Colonic mucosa (tissue), 4 donors: ENCODE data around the gene KRTAP10-3. TPM values are rescaled to one million over a fixed set of nuclear protein-coding genes. Genes with fewer than 3 reads are reported as not detected.

Experiments used
- DNase-seq: peaks from one replicate; pipeline ENCODE4 v3.0.0-alpha.2; 2020
- H3K27ac ChIP-seq: fragments of 200-600 bp; one replicate; pipeline ENCODE4 v1.8.0; 2021
- H3K27me3 ChIP-seq: fragments of 200-600 bp; one replicate; pipeline ENCODE4 v1.8.0; 2021
- H3K36me3 ChIP-seq: fragments of 200-600 bp; one replicate; pipeline ENCODE4 v1.8.0; 2021
- H3K4me1 ChIP-seq: fragments of 200-600 bp; one replicate; pipeline ENCODE4 v1.8.0; 2021; ENCODE audit warnings: mild to moderate bottlenecking
- H3K4me3 ChIP-seq: fragments of 200-600 bp; one replicate; pipeline ENCODE4 v1.8.0; 2021
- H3K9ac ChIP-seq, 2 donors: one replicate each; pipeline ENCODE4 v1.7.0; 2013; ENCODE audit warnings: control low read depth in 2 of 2, low read depth in 2 of 2, low read length in 2 of 2
- H3K9me3 ChIP-seq: fragments of 200-600 bp; one replicate; pipeline ENCODE4 v1.8.0; 2021
- intact Hi-C: fragments of 100-400 bp; cut with DNase I; formaldehyde crosslinking; loops from one replicate; pipeline ENCODE4 v1.14.1; 2022
- total RNA-seq, 2 donors: library from RNA; stranded (reverse); fragmentation: NEBNext Ultra II Directional in 1 of 2; extraction: Animal tissue kit (Norgen Biotek cat#: 25700) in 1 of 2; gene quantifications; one replicate each; pipeline ENCODE4 v1.2.1, GENCODE V29; 2021
- TF ChIP-seq, protein P1 (sequence below): fragments of 200-600 bp; IDR thresholded peaks from one replicate; pipeline ENCODE4 v1.8.0; 2022; ENCODE audit warnings: antibody characterized with exemption, mild to moderate bottlenecking
- donor health status: healthy.
- donor health status: DM: no; HTN: no; CAD: no.
- donor health status: DM: no; HTN: no; CAD: no.

KRTAP10-3 gene
- total RNA-seq, 2 donors from 2014 or later = not detected

DNA sequence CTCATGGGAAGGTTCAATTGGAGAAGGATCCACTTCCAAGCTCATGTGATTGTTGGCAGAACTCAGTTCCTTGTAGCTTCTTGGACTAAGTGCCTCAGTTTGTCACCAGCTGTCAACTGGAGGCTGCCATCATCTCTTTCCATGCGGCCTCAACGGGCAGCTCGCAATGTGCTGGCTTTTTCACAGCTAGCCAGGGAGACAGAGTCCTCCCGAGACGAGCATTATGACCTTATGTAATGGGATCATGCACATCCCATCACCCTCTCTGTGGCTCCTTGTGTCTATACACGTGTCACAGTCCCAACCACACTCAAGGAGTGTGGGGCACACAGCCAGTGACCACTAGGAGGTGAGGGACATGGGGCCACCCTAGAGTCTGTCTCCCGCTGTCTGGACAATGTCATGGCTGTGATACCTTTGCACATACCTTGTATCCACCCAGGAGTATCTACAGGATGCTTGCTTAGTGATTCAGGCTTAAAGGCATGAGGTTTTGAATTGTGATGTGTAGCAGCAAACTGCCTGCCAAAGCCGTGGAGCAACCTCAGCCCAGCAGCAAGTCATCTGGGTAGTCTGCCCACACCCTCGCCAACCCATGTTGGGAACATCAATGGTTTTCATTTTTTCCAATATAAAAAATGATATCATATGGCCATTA, 37.6 kb upstream of the KRTAP10-3 start:
- Histone ChIP-seq H3K27me3 (no peaks in the 10 kb centered on the region), H3K4me3 (no peak overlapping the region), H3K9ac (no peak overlapping the region), H3K27ac (no peak overlapping the region), H3K36me3 (no peaks in the 10 kb centered on the region), H3K9me3 (no peaks in the 10 kb centered on the region), H3K4me1 (no peaks in the 10 kb centered on the region)
- intact Hi-C loops = no loop called here
- TF ChIP-seq, protein P1, sequence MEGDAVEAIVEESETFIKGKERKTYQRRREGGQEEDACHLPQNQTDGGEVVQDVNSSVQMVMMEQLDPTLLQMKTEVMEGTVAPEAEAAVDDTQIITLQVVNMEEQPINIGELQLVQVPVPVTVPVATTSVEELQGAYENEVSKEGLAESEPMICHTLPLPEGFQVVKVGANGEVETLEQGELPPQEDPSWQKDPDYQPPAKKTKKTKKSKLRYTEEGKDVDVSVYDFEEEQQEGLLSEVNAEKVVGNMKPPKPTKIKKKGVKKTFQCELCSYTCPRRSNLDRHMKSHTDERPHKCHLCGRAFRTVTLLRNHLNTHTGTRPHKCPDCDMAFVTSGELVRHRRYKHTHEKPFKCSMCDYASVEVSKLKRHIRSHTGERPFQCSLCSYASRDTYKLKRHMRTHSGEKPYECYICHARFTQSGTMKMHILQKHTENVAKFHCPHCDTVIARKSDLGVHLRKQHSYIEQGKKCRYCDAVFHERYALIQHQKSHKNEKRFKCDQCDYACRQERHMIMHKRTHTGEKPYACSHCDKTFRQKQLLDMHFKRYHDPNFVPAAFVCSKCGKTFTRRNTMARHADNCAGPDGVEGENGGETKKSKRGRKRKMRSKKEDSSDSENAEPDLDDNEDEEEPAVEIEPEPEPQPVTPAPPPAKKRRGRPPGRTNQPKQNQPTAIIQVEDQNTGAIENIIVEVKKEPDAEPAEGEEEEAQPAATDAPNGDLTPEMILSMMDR = no peak
- no peak for DNase-seq

DNA sequence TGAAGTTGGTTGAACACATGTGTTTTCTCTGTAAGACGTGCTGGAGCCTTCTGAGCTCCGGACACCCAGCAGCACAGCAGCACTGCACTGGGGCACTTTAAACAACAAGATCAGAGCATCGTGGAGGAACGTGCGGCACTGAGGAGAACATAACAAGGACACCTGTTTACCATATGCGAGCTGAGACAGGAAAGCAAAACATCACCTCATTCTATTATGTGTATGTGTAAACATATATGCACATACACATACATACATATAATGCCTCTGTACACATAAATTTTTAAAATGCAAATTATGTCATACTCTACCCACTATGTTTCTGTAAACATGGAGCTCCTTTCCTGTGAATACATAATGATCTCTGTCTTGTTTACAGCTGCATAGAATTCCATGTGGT, 36.9 kb upstream of the KRTAP10-3 start:
- no peaks in the 10 kb centered on the region for H3K27me3 ChIP-seq
- H3K9ac ChIP-seq = no peak overlapping the region

DNA sequence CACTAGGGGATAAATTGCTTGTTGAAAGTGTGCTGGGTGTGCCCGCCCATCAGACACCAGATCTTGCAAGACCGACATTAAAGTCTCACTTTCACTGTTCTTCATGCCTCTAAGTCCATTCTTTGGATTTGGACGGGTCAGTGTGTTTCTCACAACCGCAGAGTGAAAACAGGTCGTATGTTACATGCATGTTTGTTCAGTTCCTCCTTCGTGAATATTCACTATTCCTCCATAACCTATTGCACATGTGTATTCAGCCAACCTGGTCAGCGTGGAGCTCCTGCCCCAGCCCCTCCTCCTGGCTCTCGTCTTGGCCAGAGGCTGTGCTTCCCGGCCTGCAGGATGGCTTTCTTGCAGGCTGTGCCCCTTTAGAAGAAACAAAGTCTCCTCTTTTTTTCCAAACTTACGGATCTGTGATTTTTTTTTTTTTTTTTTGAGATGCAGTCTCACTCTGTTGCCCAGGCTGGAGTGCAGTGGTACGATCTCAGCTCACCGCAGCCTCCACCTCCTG, 35.9 kb upstream of the KRTAP10-3 start:
- no peaks in the 10 kb centered on the region for H3K27me3 ChIP-seq
- no peak overlapping the region for H3K9ac ChIP-seq
- H3K27ac ChIP-seq = no peak overlapping the region
- TF ChIP-seq, protein P1 = no peak
- no peak for DNase-seq
- no peaks in the 10 kb centered on the region for H3K4me1 ChIP-seq
- H3K36me3 ChIP-seq = no peaks in the 10 kb centered on the region
- no peak overlapping the region for H3K4me3 ChIP-seq
- H3K9me3 ChIP-seq = no peaks in the 10 kb centered on the region
- intact Hi-C loops = no loop called here

More for the DNA sequence above, 36.9 kb upstream of the KRTAP10-3 start:
- Histone ChIP-seq H3K4me3 (no peak overlapping the region), H3K27ac (no peak overlapping the region), H3K9me3 (no peaks in the 10 kb centered on the region), H3K36me3 (no peaks in the 10 kb centered on the region), H3K4me1 (no peaks in the 10 kb centered on the region)
- TF ChIP-seq, protein P1 = no peak
- no peak for DNase-seq
- intact Hi-C loops = no loop called here

DNA sequence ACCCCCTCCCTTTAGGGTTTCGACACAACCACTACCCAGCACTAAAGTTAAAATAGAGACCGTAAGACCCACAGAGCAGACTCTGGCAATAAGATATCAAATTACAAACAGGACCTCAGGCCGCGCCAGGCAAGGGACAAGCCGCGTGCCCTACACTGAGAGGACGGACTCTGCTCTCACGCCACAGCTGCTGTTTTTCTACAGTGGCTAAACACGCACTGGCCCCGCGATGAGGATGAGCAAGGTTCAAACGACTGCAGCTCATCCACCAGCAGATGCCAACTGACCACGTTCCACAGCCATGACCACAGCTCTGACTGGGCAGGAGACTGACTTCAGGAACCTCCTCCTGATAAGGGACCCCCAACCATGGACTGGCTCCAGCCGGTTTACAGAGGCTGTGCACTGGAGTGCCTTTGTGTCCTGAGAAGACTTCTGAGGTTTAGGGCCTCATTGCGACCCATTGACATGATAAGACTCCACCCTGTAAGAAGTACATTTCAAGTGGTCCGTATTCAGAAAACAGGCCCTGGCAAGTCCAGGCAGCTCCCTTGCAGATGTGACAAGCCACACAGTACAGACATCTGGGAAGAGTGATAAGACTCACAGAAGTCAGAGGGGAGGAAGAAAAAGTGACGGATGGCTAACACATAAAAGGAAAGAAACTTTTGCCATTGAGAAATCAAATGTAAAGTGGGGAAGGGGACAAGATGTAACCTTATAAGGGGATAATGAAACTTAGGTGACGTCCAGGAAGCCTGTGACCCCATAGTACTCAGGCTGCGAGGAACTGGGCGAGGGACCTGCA, 35.2 kb upstream of the KRTAP10-3 start:
- H3K4me1 ChIP-seq = no peaks in the 10 kb centered on the region

More for the DNA sequence above, 35.2 kb upstream of the KRTAP10-3 start:
- Histone ChIP-seq H3K36me3 (no peaks in the 10 kb centered on the region), H3K27me3 (no peaks in the 10 kb centered on the region), H3K9me3 (no peaks in the 10 kb centered on the region), H3K27ac (no peak overlapping the region), H3K9ac (no peak overlapping the region), H3K4me3 (no peak overlapping the region)
- DNase-seq = no peak
- TF ChIP-seq, protein P1 = no peak
- intact Hi-C loops = no loop called here
